Neural progenitor cell (in vitro differentiated cells): ENCODE measurements around the gene MAP3K13. TPM values are rescaled to one million over a fixed set of nuclear protein-coding genes. Genes with fewer than 3 reads are reported as not detected.

Source experiments
- DNase-seq: peaks from one replicate; pipeline ENCODE4 v3.0.0-alpha.2; 2016; ENCODE audit warnings: low spot score
- H2AFZ ChIP-seq: fragments of 200-600 bp; sonication (generic); replicated peaks from 2 replicates; pipeline ENCODE4 v1.6.1; 2016; ENCODE audit warnings: antibody characterized with exemption
- H3F3A ChIP-seq: fragments of 200-600 bp; sonication (generic); 2 replicates; pipeline ENCODE4 v1.6.1; 2016; ENCODE audit warnings: antibody characterized with exemption, low read depth
- H3K27ac ChIP-seq: fragments of 200-600 bp; sonication (generic); 2 replicates; pipeline ENCODE4 v1.5.1; 2016; ENCODE audit warnings: mild to moderate bottlenecking
- H3K27me3 ChIP-seq: fragments of 200-600 bp; sonication (generic); 2 replicates; pipeline ENCODE4 v1.6.1; 2016; ENCODE audit warnings: mild to moderate bottlenecking, moderate library complexity
- H3K36me3 ChIP-seq: fragments of 200-600 bp; sonication (generic); 2 replicates; pipeline ENCODE4 v1.5.1; 2016
- H3K4me1 ChIP-seq: fragments of 200-600 bp; sonication (generic); 2 replicates; pipeline ENCODE4 v1.6.1; 2016; ENCODE audit warnings: mixed run types
- H3K4me2 ChIP-seq: fragments of 200-600 bp; sonication (generic); 2 replicates; pipeline ENCODE4 v1.6.1; 2016
- H3K4me3 ChIP-seq: fragments of 200-600 bp; sonication (generic); 2 replicates; pipeline ENCODE4 v1.5.1; 2016
- H3K79me2 ChIP-seq: fragments of 200-600 bp; sonication (generic); 2 replicates; pipeline ENCODE4 v1.6.1; 2016; ENCODE audit warnings: low read depth
- H3K9ac ChIP-seq: fragments of 200-600 bp; sonication (generic); 2 replicates; pipeline ENCODE4 v1.6.1; 2016
- H3K9me3 ChIP-seq: fragments of 200-600 bp; sonication (generic); 2 replicates; pipeline ENCODE4 v1.5.1; 2016; ENCODE audit warnings: low read depth
- H4K20me1 ChIP-seq: fragments of 200-600 bp; sonication (generic); 2 replicates; pipeline ENCODE4 v1.6.1; 2016; ENCODE audit warnings: low read depth
- H3K27ac Mint-ChIP-seq: 3 replicates; pipeline ENCODE4 v1.8.0; 2021; ENCODE audit warnings: mixed read lengths
- H3K27me3 Mint-ChIP-seq: 2 replicates; pipeline ENCODE4 v1.8.0; 2022; ENCODE audit warnings: low read depth, mild to moderate bottlenecking, inconsistent platforms, moderate library complexity, mixed read lengths; ENCODE audit not compliant: insufficient read depth
- H3K36me3 Mint-ChIP-seq: 3 replicates; pipeline ENCODE4 v1.8.0; 2021; ENCODE audit warnings: mixed read lengths
- H3K4me1 Mint-ChIP-seq: 3 replicates; pipeline ENCODE4 v1.8.0; 2021; ENCODE audit warnings: mixed read lengths
- H3K4me3 Mint-ChIP-seq: 3 replicates; pipeline ENCODE4 v1.8.0; 2021; ENCODE audit warnings: mild to moderate bottlenecking, moderate library complexity, mixed read lengths
- H3K9me3 Mint-ChIP-seq: 3 replicates; pipeline ENCODE4 v1.8.0; 2020; ENCODE audit warnings: mixed read lengths
- EZH2 ChIP-seq: fragments of 200-600 bp; sonication (generic); IDR thresholded peaks from 2 replicates; pipeline ENCODE4 v1.6.1; 2017; ENCODE audit warnings: antibody characterized with exemption, mild to moderate bottlenecking, moderate library complexity
- EZH2phosphoT487 ChIP-seq: fragments of 200-600 bp; sonication (generic); IDR thresholded peaks from 2 replicates; pipeline ENCODE4 v1.6.1; 2017; ENCODE audit warnings: antibody characterized with exemption
- total RNA-seq: library from RNA; depleted of rRNA; stranded (reverse); fragments of >200 nt; gene quantifications from 2 replicates; pipeline ENCODE4 v1.2.3, GENCODE V29; 2015; ENCODE audit warnings: low replicate concordance
- TF ChIP-seq, protein P1 (sequence below): fragments of 200-600 bp; sonication (generic); IDR thresholded peaks from 2 replicates; pipeline ENCODE4 v1.5.1; 2017; ENCODE audit warnings: antibody characterized with exemption, mild to moderate bottlenecking

Gene MAP3K13
- total RNA-seq, 1 donor from 2014 or later, result 34.6 TPM

DNA sequence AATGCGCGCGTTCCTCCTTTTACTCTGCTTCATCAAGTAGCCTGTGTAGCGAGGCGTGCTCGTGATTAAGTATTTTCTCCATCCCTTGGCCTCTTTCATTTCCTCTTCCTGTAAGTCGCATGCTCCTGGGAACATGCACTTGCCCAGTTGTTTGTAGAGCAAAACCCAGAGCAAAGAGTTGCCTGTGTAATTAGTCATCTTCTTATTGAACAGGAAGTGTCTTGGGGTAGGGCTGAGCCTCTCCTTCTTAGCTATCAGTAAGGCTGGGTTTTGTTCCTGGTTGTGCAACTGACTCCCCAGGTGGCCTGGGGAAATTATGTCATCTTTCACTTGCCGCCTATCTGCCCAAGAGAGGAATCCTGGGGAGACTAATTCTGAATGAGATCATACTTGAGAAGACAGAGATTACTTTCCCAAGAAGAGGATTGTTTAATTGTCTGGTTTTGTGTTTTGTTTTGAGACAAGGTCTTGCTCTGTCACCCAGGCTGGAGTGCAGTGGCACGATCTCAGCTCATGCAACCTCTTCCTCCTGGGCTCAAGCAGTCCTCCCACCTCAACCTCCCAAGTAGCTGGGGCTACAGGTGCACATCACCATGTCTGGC lies 174.5 kb downstream of the MAP3K13 start:
- H3F3A ChIP-seq, result no peaks in the 10 kb centered on the region
- H2AFZ ChIP-seq, result peak overlapping the region; percentile 17

More for the DNA sequence above, 174.5 kb downstream of the MAP3K13 start:
- no peaks in the 10 kb centered on the region for H3K36me3 ChIP-seq
- H3K9ac ChIP-seq, result no peak overlapping the region
- no peak overlapping the region for H3K27ac ChIP-seq
- no peak for DNase-seq
- H3K4me3 ChIP-seq, result no peak overlapping the region
- Mint-ChIP-seq H3K9me3 (no peaks in the 10 kb centered on the region), H3K27me3 (peaks cover 2% of the 10 kb centered on the region), H3K27ac (no peak overlapping the region), H3K4me3 (no peak overlapping the region), H3K4me1 (peaks cover 14% of the 10 kb centered on the region), H3K36me3 (no peaks in the 10 kb centered on the region)
- H3K4me1 ChIP-seq, result peaks cover 7% of the 10 kb centered on the region
- no peak for TF ChIP-seq EZH2
- no peak for TF ChIP-seq EZH2phosphoT487
- TF ChIP-seq, protein P1, sequence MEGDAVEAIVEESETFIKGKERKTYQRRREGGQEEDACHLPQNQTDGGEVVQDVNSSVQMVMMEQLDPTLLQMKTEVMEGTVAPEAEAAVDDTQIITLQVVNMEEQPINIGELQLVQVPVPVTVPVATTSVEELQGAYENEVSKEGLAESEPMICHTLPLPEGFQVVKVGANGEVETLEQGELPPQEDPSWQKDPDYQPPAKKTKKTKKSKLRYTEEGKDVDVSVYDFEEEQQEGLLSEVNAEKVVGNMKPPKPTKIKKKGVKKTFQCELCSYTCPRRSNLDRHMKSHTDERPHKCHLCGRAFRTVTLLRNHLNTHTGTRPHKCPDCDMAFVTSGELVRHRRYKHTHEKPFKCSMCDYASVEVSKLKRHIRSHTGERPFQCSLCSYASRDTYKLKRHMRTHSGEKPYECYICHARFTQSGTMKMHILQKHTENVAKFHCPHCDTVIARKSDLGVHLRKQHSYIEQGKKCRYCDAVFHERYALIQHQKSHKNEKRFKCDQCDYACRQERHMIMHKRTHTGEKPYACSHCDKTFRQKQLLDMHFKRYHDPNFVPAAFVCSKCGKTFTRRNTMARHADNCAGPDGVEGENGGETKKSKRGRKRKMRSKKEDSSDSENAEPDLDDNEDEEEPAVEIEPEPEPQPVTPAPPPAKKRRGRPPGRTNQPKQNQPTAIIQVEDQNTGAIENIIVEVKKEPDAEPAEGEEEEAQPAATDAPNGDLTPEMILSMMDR, result no peak
- no peaks in the 10 kb centered on the region for H4K20me1 ChIP-seq
- no peaks in the 10 kb centered on the region for H3K27me3 ChIP-seq
- no peaks in the 10 kb centered on the region for H3K9me3 ChIP-seq
- no peak overlapping the region for H3K4me2 ChIP-seq
- no peaks in the 10 kb centered on the region for H3K79me2 ChIP-seq

Other genes starting within 250 kb of the MAP3K13 start
- gene C3orf70, start 210.1 kb upstream of the MAP3K13 start, total RNA-seq, result 4.7 and 4.8 TPM in 2 replicates
- gene EHHADH, start 109.1 kb upstream of the MAP3K13 start, total RNA-seq, result 3.6 and 3.7 TPM in 2 replicates
- 10.6 and 11.8 TPM in 2 replicates for gene TMEM41A, start 135.9 kb downstream of the MAP3K13 start, total RNA-seq
- 0.03 TPM in 1 of 2 replicates, not detected in the other for gene LIPH, start 189.5 kb downstream of the MAP3K13 start, total RNA-seq
- gene SENP2, start 223.2 kb downstream of the MAP3K13 start, total RNA-seq, result 46.5 and 48.4 TPM in 2 replicates